Inflammatory macrophage (primary cell): ENCODE data around the gene PPP1R8.

Experiments
- DNase-seq, 2 donors: peaks; one replicate each; pipeline ENCODE4 v3.0.0-alpha.2; 2020 to 2022

Gene PPP1R8

DNA sequence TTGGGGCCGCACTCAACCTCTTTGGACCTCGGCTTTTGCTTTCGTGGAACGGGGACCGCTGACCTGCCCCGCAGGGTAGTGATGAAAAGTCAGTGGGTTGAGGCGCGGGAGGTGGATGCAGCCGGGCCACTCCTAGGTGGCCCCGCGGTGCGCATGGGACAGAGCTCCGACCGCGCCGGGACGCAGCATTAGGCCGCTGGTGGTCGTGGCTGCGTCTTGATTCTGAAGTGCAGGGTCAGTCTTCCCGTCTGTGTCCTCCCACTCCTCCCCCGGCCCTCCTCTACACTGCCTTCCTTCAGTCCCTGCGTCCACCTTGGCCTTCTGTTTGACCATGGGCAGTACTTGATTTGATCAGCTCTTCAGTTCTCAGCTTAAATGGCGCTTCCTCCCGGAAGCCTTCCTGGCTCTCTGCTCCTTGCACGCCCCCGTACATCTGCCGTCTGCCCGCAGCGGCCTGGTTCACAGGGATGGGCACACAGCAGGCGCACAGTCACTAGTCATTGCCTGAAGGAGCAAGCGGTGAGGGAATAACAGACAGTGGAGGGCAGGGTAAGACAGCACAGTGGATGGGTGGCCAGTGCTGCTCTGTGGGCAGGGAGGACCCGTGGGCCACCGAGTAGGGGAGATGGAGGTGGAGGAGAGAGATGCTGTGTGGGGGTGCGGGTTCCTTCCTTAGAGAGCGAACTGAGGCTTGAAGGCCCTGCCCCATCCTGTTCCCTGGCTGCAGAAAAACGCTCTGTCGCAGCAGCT lies 42.4 kb downstream of the PPP1R8 start:
- peak; percentile 62 to 81 for DNase-seq

DNA sequence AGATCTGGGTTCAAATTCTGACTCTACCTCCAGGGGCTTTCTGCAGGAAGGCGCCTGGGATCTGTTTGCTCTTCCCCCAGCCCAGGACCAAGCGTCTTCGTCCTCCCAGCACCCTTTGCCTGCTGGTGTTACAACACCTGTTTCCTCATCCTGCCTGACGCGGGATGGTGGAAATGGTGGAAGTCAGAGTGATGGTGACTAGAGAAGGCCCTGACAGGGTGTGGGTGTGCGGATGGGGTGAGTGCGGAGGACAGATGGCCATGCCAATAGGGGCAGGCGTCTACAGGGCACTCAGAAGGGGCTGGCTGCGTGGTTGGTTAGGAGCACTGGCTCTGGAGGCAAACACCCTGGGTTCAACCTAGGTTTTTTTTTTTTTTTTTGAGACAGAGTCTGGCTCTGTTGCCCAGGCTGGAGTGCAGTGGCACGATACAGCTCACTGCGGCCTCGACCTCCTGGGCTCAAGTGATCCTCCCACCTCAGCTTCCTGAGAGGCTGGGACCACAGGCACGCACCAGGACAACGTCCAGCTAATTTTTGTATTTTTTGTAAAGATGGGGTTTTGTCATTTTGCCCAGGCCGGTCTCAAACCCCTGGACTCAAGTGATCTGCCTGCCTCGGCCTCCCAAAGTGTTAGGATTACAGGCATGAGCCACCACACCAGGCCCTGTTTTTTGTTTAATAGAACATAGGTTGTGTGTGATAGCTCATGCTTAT lies 43.2 kb downstream of the PPP1R8 start:
- DNase-seq, result peak; percentile 85 to 88

DNA sequence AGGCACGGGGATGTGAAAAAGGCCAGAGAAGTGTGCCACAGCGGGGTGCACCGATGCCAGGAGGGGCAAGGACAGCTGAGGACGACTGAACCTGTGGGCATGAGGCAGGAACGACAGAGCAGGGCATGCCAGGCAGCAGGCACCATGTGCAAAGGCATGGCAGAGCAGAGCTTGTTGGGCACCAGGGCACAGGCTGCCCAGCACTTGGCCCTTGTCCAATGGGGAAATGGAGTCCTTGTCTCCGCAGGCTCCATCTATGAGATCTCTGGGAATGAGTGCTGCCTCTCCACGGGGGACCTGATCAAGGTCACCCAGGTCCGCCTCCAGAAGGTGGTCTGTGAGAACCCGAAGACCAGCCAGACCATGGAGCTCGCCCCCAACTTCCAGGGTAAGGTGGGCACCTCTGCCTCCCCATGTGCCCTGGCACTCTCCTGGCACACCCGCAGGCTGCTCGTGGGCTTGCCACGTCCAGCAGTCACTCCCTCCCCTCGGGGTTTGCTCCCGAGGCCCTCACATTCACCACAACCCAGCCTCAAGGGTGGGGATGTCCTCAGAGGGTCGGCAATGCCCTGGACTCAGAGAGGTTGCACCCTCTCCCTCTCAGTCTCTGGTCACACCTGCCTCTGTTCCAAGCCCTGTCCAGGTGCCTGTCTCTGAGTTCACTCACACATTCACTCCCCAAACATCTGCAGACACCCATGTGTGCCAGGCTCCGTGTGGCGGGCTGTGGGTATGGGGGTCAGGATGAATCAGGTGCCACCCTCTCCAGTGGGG lies 45.9 kb downstream of the PPP1R8 start:
- no peak for DNase-seq

DNA sequence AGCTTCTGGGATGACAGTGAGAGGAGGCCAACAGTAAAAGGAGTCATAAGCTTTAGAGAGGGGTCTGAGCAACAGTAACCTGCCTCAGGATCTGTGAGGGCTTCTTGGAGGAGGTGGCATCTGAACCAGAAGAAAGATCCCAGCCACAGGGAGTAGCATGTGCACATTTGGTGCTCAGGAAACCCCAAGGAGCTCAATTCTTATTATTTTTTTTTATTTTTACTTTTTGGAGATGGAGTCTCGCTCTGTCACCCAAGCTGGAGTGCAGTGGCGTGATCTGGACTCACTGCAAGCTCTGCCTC lies 46.5 kb downstream of the PPP1R8 start:
- DNase-seq, result no peak

DNA sequence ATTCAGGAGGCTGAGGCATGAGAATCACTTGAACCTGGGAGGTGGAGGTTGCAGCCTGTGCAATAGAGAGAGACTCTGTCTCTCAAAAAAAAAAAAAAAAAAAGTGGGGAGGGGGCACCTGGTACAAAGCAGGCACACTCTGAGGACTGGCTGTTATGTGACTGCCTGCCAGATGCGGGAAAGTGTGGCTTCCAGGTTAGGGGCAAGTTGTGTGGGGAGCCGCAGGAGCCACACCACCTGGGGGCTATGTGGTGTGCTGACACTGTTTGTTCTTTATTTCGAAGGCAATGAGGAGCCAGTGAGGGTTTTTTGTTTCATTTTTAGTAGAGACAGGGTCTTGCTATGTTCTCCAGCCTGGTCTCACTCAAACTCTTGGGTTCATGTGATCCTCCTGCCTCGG lies 47.5 kb downstream of the PPP1R8 start:
- no peak for DNase-seq

DNA sequence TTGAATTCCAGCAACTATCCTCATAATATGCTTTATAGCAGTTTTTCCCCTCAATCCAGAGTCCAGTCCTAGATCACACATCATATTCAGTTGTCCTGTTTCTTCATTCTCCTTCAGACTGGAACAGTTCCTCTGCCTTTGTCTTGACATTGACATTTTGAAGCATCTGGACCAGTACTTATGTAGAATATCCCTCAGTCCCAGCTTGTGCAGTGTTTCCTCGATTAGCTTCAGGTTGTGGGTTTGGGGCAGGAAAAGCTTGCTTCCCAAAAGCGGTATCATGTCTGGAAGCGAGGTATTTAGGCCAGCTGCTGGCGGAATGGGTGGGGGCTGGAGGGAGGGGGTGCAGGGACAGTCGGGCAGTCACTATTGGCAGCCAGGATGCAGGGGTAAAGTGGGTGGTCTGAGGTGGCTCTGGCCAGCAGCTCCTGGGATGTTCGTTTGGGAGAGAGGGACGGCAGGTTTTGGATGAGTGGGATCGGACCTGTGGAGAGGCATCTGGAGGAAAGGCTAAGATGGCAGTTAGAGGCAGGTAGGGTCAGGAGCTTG lies 48.3 kb downstream of the PPP1R8 start:
- no peak for DNase-seq

DNA sequence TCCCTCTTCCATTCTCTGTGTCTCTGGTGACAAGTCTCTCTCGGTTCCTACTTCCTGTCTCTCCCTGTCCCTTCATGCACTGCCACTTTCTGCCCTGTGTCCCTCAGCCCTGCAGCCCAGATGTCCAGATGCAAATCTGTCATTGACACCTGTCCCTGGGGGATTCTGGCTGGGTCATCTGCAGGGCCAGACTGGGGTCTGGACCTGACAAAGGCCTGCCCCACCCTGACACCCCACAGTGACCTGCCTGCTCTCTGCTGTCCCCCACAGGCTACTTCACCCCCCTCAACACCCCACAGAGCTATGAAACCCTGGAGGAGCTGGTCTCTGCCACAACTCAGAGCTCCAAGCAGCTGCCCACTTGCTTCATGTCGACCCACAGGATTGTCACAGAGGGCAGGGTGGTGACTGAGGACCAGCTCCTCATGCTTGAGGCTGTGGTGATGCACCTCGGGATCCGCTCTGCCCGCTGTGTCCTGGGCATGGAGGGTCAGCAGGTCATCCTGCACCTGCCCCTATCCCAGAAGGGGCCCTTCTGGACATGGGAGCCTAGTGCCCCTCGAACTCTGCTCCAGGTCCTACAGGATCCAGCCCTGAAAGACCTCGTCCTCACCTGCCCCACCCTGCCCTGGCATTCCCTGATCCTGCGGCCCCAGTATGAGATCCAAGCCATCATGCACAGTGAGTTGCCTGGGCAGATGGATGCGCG lies 48.9 kb downstream of the PPP1R8 start:
- DNase-seq, result no peak

DNA sequence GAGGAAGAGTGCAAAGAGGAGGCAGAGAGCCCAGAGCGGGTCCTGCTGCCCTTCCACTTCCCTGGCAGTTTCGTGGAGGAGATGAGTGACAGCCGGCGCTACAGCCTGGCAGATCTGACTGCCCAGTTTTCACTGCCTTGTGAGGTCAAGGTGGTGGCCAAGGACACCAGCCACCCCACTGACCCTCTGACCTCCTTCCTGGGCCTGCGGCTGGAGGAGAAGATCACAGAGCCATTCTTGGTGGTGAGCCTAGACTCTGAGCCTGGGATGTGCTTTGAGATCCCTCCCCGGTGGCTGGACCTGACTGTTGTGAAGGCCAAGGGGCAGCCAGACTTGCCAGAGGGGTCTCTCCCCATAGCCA lies 51.9 kb downstream of the PPP1R8 start:
- DNase-seq, result no peak

DNA sequence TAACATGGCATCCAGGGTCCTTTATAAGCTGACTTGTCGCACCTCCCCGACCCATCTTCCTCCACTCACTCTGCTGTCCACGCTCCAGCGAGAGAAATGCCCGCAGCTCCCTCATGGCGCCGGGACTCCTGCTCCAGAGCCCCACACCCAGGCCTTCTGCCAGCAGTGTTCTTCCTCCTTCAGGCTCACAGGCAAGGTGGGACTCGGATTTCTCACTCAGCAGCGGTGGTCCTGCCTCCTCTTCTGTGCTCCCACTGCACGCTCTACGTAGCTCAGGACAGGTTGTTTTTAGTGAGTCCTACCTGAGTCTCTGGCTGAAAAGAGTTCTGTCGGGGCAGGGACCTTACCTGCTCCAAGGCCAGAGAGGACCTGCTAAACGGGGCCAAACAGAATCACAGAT lies 53.0 kb downstream of the PPP1R8 start:
- DNase-seq, result no peak

DNA sequence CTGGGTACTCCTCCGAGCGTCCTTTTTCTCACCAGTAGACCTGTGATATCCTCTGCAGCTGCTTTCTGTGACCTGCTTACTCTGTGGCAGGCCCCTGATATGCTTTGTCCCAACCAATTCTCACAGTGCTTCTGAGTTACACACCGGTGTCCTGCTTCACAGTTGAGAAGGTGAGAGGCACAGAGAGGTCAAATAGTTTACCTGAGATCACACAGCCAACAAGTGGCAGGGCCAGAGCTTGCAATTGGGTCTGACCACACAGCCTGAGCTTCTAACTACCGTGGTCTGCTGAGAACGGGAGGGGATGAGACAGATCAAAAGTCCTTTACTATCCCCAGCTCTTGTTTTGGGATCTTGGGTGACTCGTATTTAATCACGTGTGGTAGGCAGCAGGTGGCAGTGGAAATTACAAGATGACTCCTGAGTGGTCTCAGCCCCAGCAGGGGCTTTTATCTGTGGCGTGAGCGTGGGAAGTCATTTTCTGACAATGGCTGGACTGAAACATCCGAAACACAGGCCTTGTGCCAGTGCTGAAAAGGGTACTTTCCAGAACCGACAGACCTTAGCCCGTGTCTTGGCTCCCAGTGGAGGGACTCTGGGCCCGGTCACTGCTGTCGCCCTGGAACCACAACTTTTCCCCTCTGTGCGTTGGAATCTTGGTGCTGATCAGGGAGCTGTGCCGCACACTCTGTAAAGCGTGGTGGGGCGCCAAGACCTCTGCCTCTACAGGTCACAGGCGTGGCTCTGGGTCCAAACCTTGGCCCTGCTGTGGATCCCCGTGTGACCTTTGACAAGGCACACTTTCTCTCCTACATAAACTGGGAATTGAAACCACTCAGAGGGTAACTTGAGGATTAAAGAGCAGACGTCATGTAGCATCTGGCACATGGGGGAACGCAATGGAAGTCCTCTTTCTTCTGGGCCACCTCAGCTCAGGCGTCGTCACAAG lies 53.7 kb downstream of the PPP1R8 start:
- DNase-seq, result peak; percentile 69 to 72

DNA sequence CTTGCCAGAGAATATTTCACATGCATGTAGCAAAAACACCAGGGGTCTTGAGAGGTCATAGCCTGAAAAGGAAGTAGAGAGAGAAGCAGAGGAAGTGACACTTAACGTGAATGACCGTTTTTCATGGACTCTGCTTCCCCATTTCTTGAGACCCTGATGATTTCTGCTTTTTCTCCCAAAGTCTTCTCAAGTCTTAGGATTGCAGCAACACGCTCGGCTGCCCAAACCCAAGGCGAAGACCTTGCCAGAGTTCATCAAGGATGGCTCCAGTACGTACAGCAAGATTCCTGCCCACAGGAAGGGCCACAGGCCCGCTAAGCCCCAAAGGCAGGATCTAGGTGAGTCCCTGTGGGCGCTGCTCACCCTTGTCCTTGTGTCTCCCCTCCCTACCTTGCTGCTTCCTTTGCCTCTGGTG lies 54.5 kb downstream of the PPP1R8 start:
- peak; percentile 91 to 96 for DNase-seq

DNA sequence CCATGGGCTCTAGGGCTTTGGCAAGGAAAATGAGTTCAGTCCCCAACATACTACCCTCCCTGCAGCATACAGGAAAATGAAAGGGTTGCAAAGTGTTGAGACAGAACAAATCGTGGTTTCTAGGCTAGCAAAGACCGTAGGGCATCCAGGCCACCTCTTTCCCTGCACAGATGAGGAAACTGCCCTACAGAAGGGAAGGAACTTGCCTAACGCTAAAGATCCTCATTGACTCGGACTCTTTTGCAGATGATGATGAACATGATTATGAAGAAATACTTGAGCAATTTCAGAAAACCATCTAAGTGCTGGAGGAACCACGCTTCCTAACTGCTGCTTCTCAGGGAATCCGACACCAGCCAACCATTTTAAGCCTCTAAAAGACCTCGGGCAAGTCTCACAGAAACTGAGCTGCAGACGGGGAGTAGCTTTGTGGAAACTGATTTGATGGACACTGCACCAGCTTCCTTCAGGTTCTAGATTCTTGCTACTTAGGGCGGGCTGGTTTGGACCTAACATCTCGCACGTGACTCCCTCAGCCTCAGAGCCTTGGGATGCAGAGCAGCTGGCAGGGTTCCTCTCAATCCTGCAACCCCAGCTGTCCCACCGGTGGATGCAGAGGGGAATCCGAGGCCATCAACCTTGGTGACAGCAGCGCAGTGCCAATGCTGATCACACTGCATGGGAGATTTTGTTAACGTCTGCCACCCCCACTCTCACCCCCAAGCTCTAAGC lies 55.2 kb downstream of the PPP1R8 start:
- peak; percentile 94 to 98 for DNase-seq

DNA sequence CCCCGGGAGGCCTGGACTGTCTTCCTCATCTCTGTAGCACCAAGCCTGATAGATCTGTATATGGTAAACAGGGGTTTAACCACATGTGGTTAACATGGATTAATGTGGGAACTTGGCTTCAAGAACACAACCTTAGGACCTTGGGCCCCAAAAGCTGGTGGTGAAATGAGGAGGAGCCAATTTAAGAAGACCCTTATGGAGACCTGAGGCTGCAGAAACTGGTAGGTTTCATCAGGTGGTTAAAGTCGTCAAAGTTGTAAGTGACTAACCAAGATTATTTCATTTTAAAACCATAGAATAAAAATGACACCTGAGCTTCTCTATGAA lies 55.7 kb downstream of the PPP1R8 start:
- no peak for DNase-seq

DNA sequence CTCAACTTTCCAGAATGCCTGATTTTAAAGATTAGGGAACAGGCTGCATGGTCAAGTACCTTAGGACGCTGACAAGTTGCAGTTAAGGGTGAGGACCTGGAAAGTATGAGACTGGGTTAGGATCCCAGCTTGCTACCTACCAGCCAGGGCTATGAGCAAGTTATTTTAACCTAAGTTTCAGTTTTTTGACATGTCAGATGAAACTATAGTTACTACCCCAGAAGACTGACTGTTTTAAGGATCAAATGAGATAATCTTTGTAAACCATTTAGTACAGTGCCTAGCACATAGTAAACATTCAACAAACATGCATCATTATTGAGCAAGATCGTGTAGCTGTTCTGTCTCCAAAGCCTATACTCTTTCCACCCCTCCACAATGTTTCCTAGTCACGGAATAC lies 56.2 kb downstream of the PPP1R8 start:
- no peak for DNase-seq

DNA sequence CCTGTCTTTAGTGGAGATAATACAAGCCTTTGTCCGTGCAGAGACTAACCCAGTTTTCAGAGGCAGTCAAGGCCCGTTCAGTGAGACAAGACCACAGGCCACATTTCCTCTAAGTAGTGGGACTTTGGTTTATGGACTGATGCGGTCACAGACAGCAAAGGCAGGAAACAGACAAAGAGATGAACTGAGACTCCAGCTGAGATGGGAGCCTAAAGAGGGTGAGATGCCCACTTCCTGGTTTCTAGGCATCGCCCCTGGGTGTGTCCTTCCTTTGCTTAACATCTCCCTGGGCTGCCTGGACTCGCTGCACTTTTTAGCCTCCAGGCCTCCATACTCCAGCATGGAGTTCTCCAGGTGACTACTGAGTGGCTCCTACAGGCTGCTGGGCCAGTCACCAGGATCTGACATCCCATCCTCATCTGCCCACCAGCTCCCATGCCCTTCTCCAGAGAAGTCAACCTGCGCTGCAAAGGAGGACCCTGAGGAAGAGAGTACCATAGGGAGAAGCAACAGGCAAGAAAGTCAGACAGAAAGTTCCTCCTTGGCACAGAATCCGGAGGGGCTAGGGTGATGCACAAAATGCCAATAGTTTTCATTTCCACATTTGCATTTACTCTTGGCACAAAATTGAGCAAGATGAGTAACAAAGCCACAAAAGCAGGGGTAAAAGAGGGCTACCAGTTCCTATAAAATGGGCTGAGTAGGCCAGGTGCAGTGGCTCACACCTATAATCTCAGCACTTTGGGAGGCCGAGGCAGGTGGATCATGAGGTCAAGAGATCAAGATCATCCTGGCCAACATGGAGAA lies 56.8 kb downstream of the PPP1R8 start:
- peak; percentile 40 to 59 for DNase-seq

DNA sequence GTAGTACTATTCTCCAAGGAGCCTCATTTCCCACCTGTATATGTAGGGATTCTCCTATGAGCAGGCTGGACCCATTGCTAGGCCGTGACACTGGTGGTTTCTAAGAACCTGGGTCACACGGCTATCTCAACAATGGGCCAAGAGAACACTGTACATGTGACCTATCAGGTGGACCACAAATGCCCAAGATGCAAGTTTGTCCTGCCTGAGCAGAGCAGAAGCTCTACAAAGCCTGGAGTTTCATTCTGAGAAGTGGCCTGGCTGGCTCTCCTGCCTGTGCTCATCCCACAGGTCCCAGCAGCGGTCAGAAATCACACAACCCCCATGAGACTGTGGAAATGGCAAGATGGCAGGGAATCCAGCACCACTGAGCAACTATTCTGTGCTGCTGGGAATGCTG lies 58.9 kb downstream of the PPP1R8 start:
- DNase-seq, result no peak

DNA sequence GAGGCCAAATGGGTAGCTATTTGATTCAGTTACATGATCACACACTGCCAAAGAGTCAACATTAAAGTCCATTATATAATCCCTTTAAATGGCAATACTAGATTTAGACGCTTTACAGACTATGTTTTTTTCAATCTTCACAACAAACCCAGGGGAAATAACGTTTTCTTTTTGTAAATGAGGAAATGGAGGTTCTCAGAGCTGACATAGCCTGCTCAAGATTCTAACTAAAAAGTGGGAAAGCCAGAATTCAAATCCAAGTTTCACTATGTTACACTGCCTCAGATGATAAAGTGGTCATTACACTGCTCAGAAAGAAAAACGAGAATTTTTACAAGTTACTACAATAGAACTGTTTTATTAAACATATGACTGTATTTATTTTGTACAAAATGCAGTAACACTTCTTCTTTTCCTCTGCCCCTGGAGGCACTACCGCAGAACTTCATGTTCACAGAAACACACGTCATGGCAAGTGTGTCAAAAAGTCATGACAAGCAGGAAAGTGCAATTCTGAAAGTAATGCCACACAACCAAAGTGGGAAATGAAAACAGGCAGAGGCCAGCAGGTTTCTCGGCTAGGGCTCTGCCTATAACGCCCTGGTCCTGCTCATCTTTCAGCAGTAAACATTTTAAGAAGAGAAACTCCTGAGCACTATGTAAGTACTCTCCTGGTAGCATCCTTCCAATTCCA lies 60.8 kb downstream of the PPP1R8 start:
- DNase-seq, result peak; percentile 80 to 86

DNA sequence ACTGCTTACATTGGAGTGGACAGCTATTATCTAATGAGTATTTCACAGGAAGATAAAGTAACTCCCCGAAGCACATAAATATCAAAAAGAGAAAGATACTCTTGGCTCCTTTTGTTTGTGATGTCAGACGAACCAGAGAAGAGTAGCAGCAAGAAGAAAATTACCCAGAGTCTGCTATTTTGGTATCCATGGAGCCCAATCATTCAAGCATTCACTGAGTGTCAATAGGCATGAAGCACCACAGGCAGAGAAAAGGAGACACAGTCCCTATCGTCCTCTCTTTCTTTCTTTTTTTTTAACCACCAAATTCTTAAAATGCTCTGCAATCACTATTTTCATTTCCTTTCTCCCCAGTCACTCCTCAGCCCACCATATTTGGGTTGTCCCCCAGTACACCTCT lies 63.9 kb downstream of the PPP1R8 start:
- DNase-seq, result no peak
